Hematopoietic multipotent progenitor cell treated with erythropoietin and hydrocortisone succinate and interleukin-3 and kit ligand, for 15 days (in vitro differentiated cells): ENCODE data around the gene SSR2.
"Not testable (repeated sequence)": the region's sequence is repeated elsewhere in the genome, so short reads cannot be mapped to it uniquely, and the experiment has no call there.

Source experiments
- DNase-seq: peaks from one replicate; pipeline ENCODE4 v3.0.0-alpha.2; 2015; ENCODE audit warnings: low spot score

SSR2 gene

GRCh38 chr1:155993595-155993994 is 27.2 kb downstream of the SSR2 start:
- no peak for DNase-seq

- no peak for DNase-seq
Observed at GRCh38 chr1:155990005-155990739, 30.6 kb downstream of the SSR2 start.

GRCh38 chr1:155989242-155990004 is 31.3 kb downstream of the SSR2 start:
- peak; percentile 82 for DNase-seq

GRCh38 chr1:155984903-155985645 is 35.7 kb downstream of the SSR2 start:
- DNase-seq = not testable (repeated sequence)

GRCh38 chr1:155984341-155984740 is 36.4 kb downstream of the SSR2 start:
- DNase-seq = no peak

GRCh38 chr1:155983191-155984024 is 37.3 kb downstream of the SSR2 start:
- DNase-seq = no peak

GRCh38 chr1:155982106-155982505 is 38.6 kb downstream of the SSR2 start:
- DNase-seq = no peak

GRCh38 chr1:155981266-155982088 is 39.3 kb downstream of the SSR2 start:
- peak; percentile 72 for DNase-seq

GRCh38 chr1:155979597-155980343 is 41.0 kb downstream of the SSR2 start:
- DNase-seq = peak; percentile 85

- peak; percentile 41 for DNase-seq
Observed at GRCh38 chr1:155978973-155979429, 41.8 kb downstream of the SSR2 start.

- DNase-seq = peak; percentile 70
Observed at GRCh38 chr1:155978325-155978972, 42.3 kb downstream of the SSR2 start, which contains the start of gene ARHGEF2. ARHGEF2 (minus strand) TSS chr1:155978547; CDS start chr1:155978427, 120 bp downstream.

- no peak for DNase-seq
Observed at GRCh38 chr1:155977690-155978324, 42.9 kb downstream of the SSR2 start.

GRCh38 chr1:155976913-155977689 is 43.6 kb downstream of the SSR2 start:
- DNase-seq = peak; percentile 85

GRCh38 chr1:155976062-155976912 is 44.5 kb downstream of the SSR2 start:
- DNase-seq = peak; percentile 78

GRCh38 chr1:155975375-155976061 is 45.2 kb downstream of the SSR2 start:
- DNase-seq = no peak
